ENCODE measurements around the gene DHX35. TPM values are rescaled to one million over a fixed set of nuclear protein-coding genes. Genes with fewer than 3 reads are reported as not detected.
A peak's percentile ranks its signal among the peaks of the same experiment; 100 is the strongest.

The DHX35 gene
- total and polyA plus RNA-seq, 12 donors, result 3.2 to 12.7 (median 7.9) TPM

- no peak for DNase-seq
- H3K27me3 ChIP-seq, result no peaks in the 10 kb centered on the region
- intact Hi-C loops (cut with DNase I), result loop anchor here (5.0 kb wide), 2 partner anchors 33 to 122 kb away; partner anchors contain the start of gene FAM83D (in 2 of the 2)
- H3K27ac ChIP-seq, result no peak overlapping the region
- TF ChIP-seq, protein P1, sequence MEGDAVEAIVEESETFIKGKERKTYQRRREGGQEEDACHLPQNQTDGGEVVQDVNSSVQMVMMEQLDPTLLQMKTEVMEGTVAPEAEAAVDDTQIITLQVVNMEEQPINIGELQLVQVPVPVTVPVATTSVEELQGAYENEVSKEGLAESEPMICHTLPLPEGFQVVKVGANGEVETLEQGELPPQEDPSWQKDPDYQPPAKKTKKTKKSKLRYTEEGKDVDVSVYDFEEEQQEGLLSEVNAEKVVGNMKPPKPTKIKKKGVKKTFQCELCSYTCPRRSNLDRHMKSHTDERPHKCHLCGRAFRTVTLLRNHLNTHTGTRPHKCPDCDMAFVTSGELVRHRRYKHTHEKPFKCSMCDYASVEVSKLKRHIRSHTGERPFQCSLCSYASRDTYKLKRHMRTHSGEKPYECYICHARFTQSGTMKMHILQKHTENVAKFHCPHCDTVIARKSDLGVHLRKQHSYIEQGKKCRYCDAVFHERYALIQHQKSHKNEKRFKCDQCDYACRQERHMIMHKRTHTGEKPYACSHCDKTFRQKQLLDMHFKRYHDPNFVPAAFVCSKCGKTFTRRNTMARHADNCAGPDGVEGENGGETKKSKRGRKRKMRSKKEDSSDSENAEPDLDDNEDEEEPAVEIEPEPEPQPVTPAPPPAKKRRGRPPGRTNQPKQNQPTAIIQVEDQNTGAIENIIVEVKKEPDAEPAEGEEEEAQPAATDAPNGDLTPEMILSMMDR (IDR thresholded peaks at IDR 0.05), result no peak
- no peak for TF ChIP-seq POLR2A (IDR thresholded peaks at IDR 0.05)
- H3K4me1 ChIP-seq (replicated peaks in 1 of 2), result peaks cover 0 to 7% of the 10 kb centered on the region in 2 donors
- no peaks in the 10 kb centered on the region for H3K36me3 ChIP-seq (replicated peaks in 1 of 2)
- H3K9me3 ChIP-seq (replicated peaks in 1 of 3), result no peaks in the 10 kb centered on the region
- no peak overlapping the region for H3K4me3 ChIP-seq
- 75 to 91% (median 90%) methylated on average over 1 to 2 of the region's 2 CpGs for WGBS, 4 donors
Measured at GRCh38 chr20:39049148-39049547, 87.0 kb downstream of the DHX35 start.

GRCh38 chr20:39049684-39050554 lies 87.8 kb downstream of the DHX35 start:
- Histone ChIP-seq H3K4me1 (replicated peaks in 1 of 2) (peaks cover 0 to 7% of the 10 kb centered on the region in 2 donors), H3K27ac (peak overlapping the region in 3 of 5 donors; percentile 25 to 80 (median 56)), H3K4me3 (peak overlapping the region; percentile 17 to 65 (median 46)), H3K36me3 (replicated peaks in 1 of 2) (no peaks in the 10 kb centered on the region), H3K9me3 (replicated peaks in 1 of 3) (no peaks in the 10 kb centered on the region), H3K27me3 (no peaks in the 10 kb centered on the region)
- intact Hi-C loops (cut with DNase I), result loop anchor here (5.0 to 10.0 kb wide), 3 partner anchors 32 to 405 kb away; partner anchors contain the start of gene FAM83D (in 2 of the 2)
- WGBS, 4 donors, result 1 to 2% (median 1%) methylated on average over 25 to 69 of the region's 69 CpGs
- TF ChIP-seq POLR2A (IDR thresholded peaks at IDR 0.05), result no peak
- TF ChIP-seq, protein P1 (IDR thresholded peaks at IDR 0.05), result peak; percentile 91 to 99 (median 95)
- DNase-seq, result peak; percentile 69 to 85 (median 76)

- Histone ChIP-seq H3K27ac (no peak overlapping the region), H3K4me1 (replicated peaks in 1 of 2) (peaks cover 0 to 7% of the 10 kb centered on the region in 2 donors), H3K27me3 (no peaks in the 10 kb centered on the region), H3K9me3 (replicated peaks in 1 of 3) (no peaks in the 10 kb centered on the region), H3K36me3 (replicated peaks in 1 of 2) (no peaks in the 10 kb centered on the region), H3K4me3 (peak overlapping the region in 1 of 4 donors; percentile 65)
- intact Hi-C loops (cut with DNase I), result loop anchor here in 1 of 2 donors (10.0 kb wide), 1 partner anchor 406 kb away; no protein-coding TSS in a partner anchor
- 11 to 60% (median 45%) methylated on average over 1 to 4 of the region's 4 CpGs for WGBS, 4 donors
- no peak for DNase-seq
- no peak for TF ChIP-seq POLR2A (IDR thresholded peaks at IDR 0.05)
- TF ChIP-seq, protein P1 (IDR thresholded peaks at IDR 0.05), result no peak
Measured at GRCh38 chr20:39050555-39050902, 88.4 kb downstream of the DHX35 start.

- Histone ChIP-seq H3K27me3 (no peaks in the 10 kb centered on the region), H3K27ac (no peak overlapping the region), H3K4me3 (no peak overlapping the region), H3K4me1 (replicated peaks in 1 of 2) (peaks cover 0 to 7% of the 10 kb centered on the region in 2 donors), H3K9me3 (replicated peaks in 1 of 3) (no peaks in the 10 kb centered on the region), H3K36me3 (replicated peaks in 1 of 2) (no peaks in the 10 kb centered on the region)
- TF ChIP-seq, protein P1 (IDR thresholded peaks at IDR 0.05), result no peak
- TF ChIP-seq POLR2A (IDR thresholded peaks at IDR 0.05), result no peak
- WGBS, 4 donors, result 90 to 93% (median 90%) methylated on average over 8 of the region's 8 CpGs
- no peak for DNase-seq
- intact Hi-C loops (cut with DNase I), result loop anchor here in 1 of 2 donors (10.0 kb wide), 1 partner anchor 408 kb away; no protein-coding TSS in a partner anchor
Measured at GRCh38 chr20:39052676-39053075, 90.5 kb downstream of the DHX35 start.
